GM23338 (cell line): ENCODE data around the gene SLC5A2. TPM values are rescaled to one million over a fixed set of nuclear protein-coding genes. Genes with fewer than 3 reads are reported as not detected.

Source experiments
- ATAC-seq: fragments of 200-7000 bp; cut with Tn5 transposase; 3 replicates; pipeline ENCODE4 v1.9.1; 2020
- DNase-seq: peaks from one replicate; pipeline ENCODE4 v3.0.0-alpha.2; 2015; ENCODE audit warnings: low spot score
- H2AFZ ChIP-seq: fragments of 200-600 bp; sonication (generic); 2 replicates; pipeline ENCODE4 v1.8.0; 2016; ENCODE audit warnings: antibody characterized with exemption, mild to moderate bottlenecking, moderate library complexity
- H3F3A ChIP-seq: fragments of 200-600 bp; sonication (generic); replicated peaks from 2 replicates; pipeline ENCODE4 v1.8.0; 2017; ENCODE audit warnings: antibody characterized with exemption, mixed run types, low read depth
- H3K27ac ChIP-seq: fragments of 200-600 bp; sonication (generic); 2 replicates; pipeline ENCODE4 v1.6.1; 2016; ENCODE audit warnings: low read depth
- H3K27me3 ChIP-seq: fragments of 200-600 bp; sonication (generic); 2 replicates; pipeline ENCODE4 v1.8.0; 2016; ENCODE audit warnings: mild to moderate bottlenecking, mixed run types, moderate library complexity; ENCODE audit not compliant: insufficient read depth
- H3K36me3 ChIP-seq: fragments of 200-600 bp; sonication (generic); 2 replicates; pipeline ENCODE4 v1.8.0; 2016; ENCODE audit warnings: mild to moderate bottlenecking; ENCODE audit not compliant: insufficient read depth
- H3K4me1 ChIP-seq: fragments of 200-600 bp; sonication (generic); 2 replicates; pipeline ENCODE4 v1.8.0; 2016; ENCODE audit warnings: mild to moderate bottlenecking, moderate library complexity; ENCODE audit not compliant: insufficient read depth
- H3K4me2 ChIP-seq: fragments of 200-600 bp; sonication (generic); 2 replicates; pipeline ENCODE4 v1.7.1; 2017; ENCODE audit warnings: mixed run types
- H3K4me3 ChIP-seq: fragments of 200-600 bp; sonication (generic); 2 replicates; pipeline ENCODE4 v1.6.1; 2016; ENCODE audit warnings: mixed run types
- H3K79me2 ChIP-seq: fragments of 200-600 bp; sonication (generic); replicated peaks from 2 replicates; pipeline ENCODE4 v1.8.0; 2017; ENCODE audit warnings: mild to moderate bottlenecking; ENCODE audit not compliant: insufficient read depth
- H3K9me2 ChIP-seq: fragments of 200-600 bp; sonication (generic); 2 replicates; pipeline ENCODE4 v1.8.0; 2017; ENCODE audit not compliant: insufficient read depth
- H4K20me1 ChIP-seq: fragments of 200-600 bp; sonication (generic); replicated peaks from 2 replicates; pipeline ENCODE4 v1.8.0; 2017; ENCODE audit warnings: mild to moderate bottlenecking; ENCODE audit not compliant: insufficient read depth
- H3K27ac Mint-ChIP-seq: 2 replicates; pipeline ENCODE4 v1.8.0; 2020; ENCODE audit warnings: inconsistent platforms, mild to moderate bottlenecking, moderate library complexity, mixed read lengths
- H3K27me3 Mint-ChIP-seq: 3 replicates; pipeline ENCODE4 v1.8.0; 2022; ENCODE audit warnings: low read depth, mild to moderate bottlenecking, moderate library complexity, mixed read lengths, inconsistent platforms; ENCODE audit not compliant: insufficient read depth, poor library complexity
- H3K36me3 Mint-ChIP-seq: 3 replicates; pipeline ENCODE4 v1.8.0; 2021; ENCODE audit warnings: low read depth, mild to moderate bottlenecking, inconsistent platforms, moderate library complexity, mixed read lengths
- H3K4me1 Mint-ChIP-seq: 3 replicates; pipeline ENCODE4 v1.8.0; 2020; ENCODE audit warnings: mild to moderate bottlenecking, inconsistent platforms, mixed read lengths
- H3K4me3 Mint-ChIP-seq: 3 replicates; pipeline ENCODE4 v1.8.0; 2021; ENCODE audit warnings: moderate library complexity, mild to moderate bottlenecking, inconsistent platforms, mixed read lengths
- H3K9me3 Mint-ChIP-seq: 3 replicates; pipeline ENCODE4 v1.8.0; 2020; ENCODE audit warnings: moderate library complexity, mild to moderate bottlenecking, inconsistent platforms, mixed read lengths
- CTCF ChIP-seq, 2 experiments: fragments of 200-600 bp in 1 of 2; sonication (generic) in 1 of 2; conservative IDR thresholded peaks; 2 replicates each; pipeline versions ENCODE4 v1.5.1 to v1.6.1; 2016 to 2017; ENCODE audit warnings: antibody characterized with exemption in 2 of 2, low read depth in 2 of 2, mild to moderate bottlenecking in 2 of 2, moderate library complexity in 1 of 2
- polyA plus RNA-seq: library from polyadenylated mRNA; unstranded; fragments of >200 nt; fragmentation: Nextera tagmentation; extraction: Ambion mirVana; gene quantifications from 2 replicates; pipeline ENCODE4 v1.2.1, GENCODE V29; 2016
- total RNA-seq: library from RNA; depleted of rRNA; stranded (reverse); fragments of >200 nt; shearing (Covaris generic); gene quantifications from 2 replicates; pipeline ENCODE4 v1.2.3, GENCODE V29; 2014
- TF ChIP-seq, protein P1 (sequence below): fragments of 250-450 bp; sonication (Bioruptor Pico); IDR thresholded peaks from 2 replicates; pipeline ENCODE4 v1.5.0; 2020; ENCODE audit warnings: mild to moderate bottlenecking, moderate library complexity

The SLC5A2 gene
- total and polyA plus RNA-seq, 2 experiments from 2014 or later: 0.76 to 3.6 TPM

- TF ChIP-seq, protein P1, sequence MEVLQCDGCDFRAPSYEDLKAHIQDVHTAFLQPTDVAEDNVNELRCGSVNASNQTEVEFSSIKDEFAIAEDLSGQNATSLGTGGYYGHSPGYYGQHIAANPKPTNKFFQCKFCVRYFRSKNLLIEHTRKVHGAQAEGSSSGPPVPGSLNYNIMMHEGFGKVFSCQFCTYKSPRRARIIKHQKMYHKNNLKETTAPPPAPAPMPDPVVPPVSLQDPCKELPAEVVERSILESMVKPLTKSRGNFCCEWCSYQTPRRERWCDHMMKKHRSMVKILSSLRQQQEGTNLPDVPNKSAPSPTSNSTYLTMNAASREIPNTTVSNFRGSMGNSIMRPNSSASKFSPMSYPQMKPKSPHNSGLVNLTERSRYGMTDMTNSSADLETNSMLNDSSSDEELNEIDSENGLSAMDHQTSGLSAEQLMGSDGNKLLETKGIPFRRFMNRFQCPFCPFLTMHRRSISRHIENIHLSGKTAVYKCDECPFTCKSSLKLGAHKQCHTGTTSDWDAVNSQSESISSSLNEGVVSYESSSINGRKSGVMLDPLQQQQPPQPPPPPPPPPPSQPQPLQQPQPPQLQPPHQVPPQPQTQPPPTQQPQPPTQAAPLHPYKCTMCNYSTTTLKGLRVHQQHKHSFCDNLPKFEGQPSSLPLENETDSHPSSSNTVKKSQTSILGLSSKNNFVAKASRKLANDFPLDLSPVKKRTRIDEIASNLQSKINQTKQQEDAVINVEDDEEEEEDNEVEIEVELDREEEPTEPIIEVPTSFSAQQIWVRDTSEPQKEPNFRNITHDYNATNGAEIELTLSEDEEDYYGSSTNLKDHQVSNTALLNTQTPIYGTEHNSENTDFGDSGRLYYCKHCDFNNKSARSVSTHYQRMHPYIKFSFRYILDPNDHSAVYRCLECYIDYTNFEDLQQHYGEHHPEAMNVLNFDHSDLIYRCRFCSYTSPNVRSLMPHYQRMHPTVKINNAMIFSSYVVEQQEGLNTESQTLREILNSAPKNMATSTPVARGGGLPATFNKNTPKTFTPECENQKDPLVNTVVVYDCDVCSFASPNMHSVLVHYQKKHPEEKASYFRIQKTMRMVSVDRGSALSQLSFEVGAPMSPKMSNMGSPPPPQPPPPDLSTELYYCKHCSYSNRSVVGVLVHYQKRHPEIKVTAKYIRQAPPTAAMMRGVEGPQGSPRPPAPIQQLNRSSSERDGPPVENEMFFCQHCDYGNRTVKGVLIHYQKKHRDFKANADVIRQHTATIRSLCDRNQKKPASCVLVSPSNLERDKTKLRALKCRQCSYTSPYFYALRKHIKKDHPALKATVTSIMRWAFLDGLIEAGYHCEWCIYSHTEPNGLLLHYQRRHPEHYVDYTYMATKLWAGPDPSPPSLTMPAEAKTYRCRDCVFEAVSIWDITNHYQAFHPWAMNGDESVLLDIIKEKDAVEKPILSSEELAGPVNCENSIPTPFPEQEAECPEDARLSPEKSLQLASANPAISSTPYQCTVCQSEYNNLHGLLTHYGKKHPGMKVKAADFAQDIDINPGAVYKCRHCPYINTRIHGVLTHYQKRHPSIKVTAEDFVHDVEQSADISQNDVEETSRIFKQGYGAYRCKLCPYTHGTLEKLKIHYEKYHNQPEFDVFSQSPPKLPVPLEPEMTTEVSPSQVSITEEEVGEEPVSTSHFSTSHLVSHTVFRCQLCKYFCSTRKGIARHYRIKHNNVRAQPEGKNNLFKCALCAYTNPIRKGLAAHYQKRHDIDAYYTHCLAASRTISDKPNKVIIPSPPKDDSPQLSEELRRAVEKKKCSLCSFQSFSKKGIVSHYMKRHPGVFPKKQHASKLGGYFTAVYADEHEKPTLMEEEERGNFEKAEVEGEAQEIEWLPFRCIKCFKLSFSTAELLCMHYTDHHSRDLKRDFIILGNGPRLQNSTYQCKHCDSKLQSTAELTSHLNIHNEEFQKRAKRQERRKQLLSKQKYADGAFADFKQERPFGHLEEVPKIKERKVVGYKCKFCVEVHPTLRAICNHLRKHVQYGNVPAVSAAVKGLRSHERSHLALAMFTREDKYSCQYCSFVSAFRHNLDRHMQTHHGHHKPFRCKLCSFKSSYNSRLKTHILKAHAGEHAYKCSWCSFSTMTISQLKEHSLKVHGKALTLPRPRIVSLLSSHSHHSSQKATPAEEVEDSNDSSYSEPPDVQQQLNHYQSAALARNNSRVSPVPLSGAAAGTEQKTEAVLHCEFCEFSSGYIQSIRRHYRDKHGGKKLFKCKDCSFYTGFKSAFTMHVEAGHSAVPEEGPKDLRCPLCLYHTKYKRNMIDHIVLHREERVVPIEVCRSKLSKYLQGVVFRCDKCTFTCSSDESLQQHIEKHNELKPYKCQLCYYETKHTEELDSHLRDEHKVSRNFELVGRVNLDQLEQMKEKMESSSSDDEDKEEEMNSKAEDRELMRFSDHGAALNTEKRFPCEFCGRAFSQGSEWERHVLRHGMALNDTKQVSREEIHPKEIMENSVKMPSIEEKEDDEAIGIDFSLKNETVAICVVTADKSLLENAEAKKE (CRISPR knock-in tag): no peak
- peak; percentile 70 to 72 for TF ChIP-seq CTCF (conservative IDR thresholded peaks at IDR 0.05; ENCODE audit: low read depth in 2 of 2)
- H3K27ac ChIP-seq: no peak overlapping the region
- 0 out of 2 replicates have a peak overlapping the region, but pooled peaks have one; percentile 14 for H3K4me2 ChIP-seq
- no peak overlapping the region for H2AFZ ChIP-seq
- H3F3A ChIP-seq: peaks cover 8% of the 10 kb centered on the region; the same call in 1 of the 2 replicates
- Mint-ChIP-seq H3K27me3 (peaks cover 14% of the 10 kb centered on the region), H3K27ac (peak overlapping the region; percentile 65), H3K4me1 (peaks cover 46% of the 10 kb centered on the region), H3K9me3 (peaks cover 4% of the 10 kb centered on the region; the same call in 2 of the 3 replicates), H3K36me3 (peaks cover 21% of the 10 kb centered on the region; the same call in 2 of the 3 replicates), H3K4me3 (peak overlapping the region; percentile 42; the same call in 2 of the 3 replicates)
- ATAC-seq (no peak), DNase-seq (peak; percentile 79)
- peaks cover 26% of the 10 kb centered on the region for H3K79me2 ChIP-seq
- no peak overlapping the region for H3K4me3 ChIP-seq
- H3K9me2 ChIP-seq: no peaks in the 10 kb centered on the region
- no peaks in the 10 kb centered on the region for H3K36me3 ChIP-seq
- no peaks in the 10 kb centered on the region for H3K27me3 ChIP-seq
- peaks cover 41% of the 10 kb centered on the region for H3K4me1 ChIP-seq
- H4K20me1 ChIP-seq: peaks cover 19% of the 10 kb centered on the region
Measured at GRCh38 chr16:31455601-31456314, 27.2 kb upstream of the SLC5A2 start.
